Chondrocyte (in vitro differentiated cells): ENCODE data around the gene SEZ6. TPM values are rescaled to one million over a fixed set of nuclear protein-coding genes. Genes with fewer than 3 reads are reported as not detected.
"Not testable (repeated sequence)": the region's sequence is repeated elsewhere in the genome, so short reads cannot be mapped to it uniquely, and the experiment has no call there.

ENCODE experiments used
- DNase-seq: peaks from one replicate; pipeline ENCODE4 v3.0.0; 2021; ENCODE audit warnings: mixed read lengths, low spot score
- H3K27ac Mint-ChIP-seq: one replicate; pipeline ENCODE4 v1.8.0; 2021; ENCODE audit warnings: mild to moderate bottlenecking, moderate library complexity, mixed read lengths; ENCODE audit not compliant: unreplicated experiment
- H3K27me3 Mint-ChIP-seq: 2 replicates; pipeline ENCODE4 v1.8.0; 2021; ENCODE audit warnings: low read depth, mixed read lengths
- H3K36me3 Mint-ChIP-seq: 2 replicates; pipeline ENCODE4 v1.8.0; 2021; ENCODE audit warnings: low read depth, mixed read lengths
- H3K4me1 Mint-ChIP-seq: 2 replicates; pipeline ENCODE4 v1.8.0; 2021; ENCODE audit warnings: low read depth, mild to moderate bottlenecking, mixed read lengths
- H3K4me3 Mint-ChIP-seq: one replicate; pipeline ENCODE4 v1.8.0; 2021; ENCODE audit warnings: mild to moderate bottlenecking, moderate library complexity, mixed read lengths; ENCODE audit not compliant: unreplicated experiment
- H3K9me3 Mint-ChIP-seq: 2 replicates; pipeline ENCODE4 v1.8.0; 2021; ENCODE audit warnings: low read depth, mixed read lengths
- CTCF ChIP-seq: fragments of 200-600 bp; sonication (generic); IDR thresholded peaks from 2 replicates; pipeline ENCODE4 v1.5.0; 2021; ENCODE audit warnings: antibody characterized with exemption, mild to moderate bottlenecking, moderate library complexity
- total RNA-seq: library from RNA; stranded (reverse); gene quantifications from 3 replicates; pipeline ENCODE4 v1.2.1, GENCODE V29; 2021

The SEZ6 gene
- total RNA-seq, 1 donor from 2014 or later, result 0.35 TPM

- no peak for DNase-seq
- no peak overlapping the region for H3K27ac Mint-ChIP-seq
- no peak for TF ChIP-seq CTCF
- no peak overlapping the region for H3K4me3 Mint-ChIP-seq
- H3K36me3 Mint-ChIP-seq, result peaks cover 6% of the 10 kb centered on the region
- no peaks in the 10 kb centered on the region for H3K9me3 Mint-ChIP-seq
- no peaks in the 10 kb centered on the region for H3K27me3 Mint-ChIP-seq
- H3K4me1 Mint-ChIP-seq, result peaks cover 45% of the 10 kb centered on the region
Measured at GRCh38 chr17:28940675-28941074, 65.2 kb downstream of the SEZ6 start.

DNA sequence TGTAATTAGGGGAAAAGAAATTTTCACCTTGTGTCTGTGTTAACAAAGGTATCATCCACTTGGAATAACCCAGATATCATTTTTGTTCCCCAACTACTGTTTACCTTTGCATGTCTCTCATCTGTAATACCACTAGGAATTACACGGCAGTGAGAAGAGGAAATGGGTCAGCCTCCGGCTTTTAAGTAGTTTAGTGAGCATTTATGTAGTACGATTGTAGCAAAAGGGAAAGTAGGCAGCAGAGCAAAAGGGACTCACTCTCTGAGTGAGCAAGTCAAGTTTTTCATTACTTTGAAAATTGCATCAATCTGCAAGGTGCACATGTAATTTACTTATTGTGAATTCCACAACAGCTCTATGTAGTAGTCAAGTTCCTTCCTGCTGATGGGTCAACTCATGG lies 65.7 kb downstream of the SEZ6 start:
- H3K36me3 Mint-ChIP-seq, result peaks cover 6% of the 10 kb centered on the region
- TF ChIP-seq CTCF, result no peak
- H3K4me3 Mint-ChIP-seq, result no peak overlapping the region
- no peaks in the 10 kb centered on the region for H3K9me3 Mint-ChIP-seq
- no peak overlapping the region for H3K27ac Mint-ChIP-seq
- peaks cover 40% of the 10 kb centered on the region for H3K4me1 Mint-ChIP-seq
- DNase-seq, result no peak
- H3K27me3 Mint-ChIP-seq, result no peaks in the 10 kb centered on the region

DNA sequence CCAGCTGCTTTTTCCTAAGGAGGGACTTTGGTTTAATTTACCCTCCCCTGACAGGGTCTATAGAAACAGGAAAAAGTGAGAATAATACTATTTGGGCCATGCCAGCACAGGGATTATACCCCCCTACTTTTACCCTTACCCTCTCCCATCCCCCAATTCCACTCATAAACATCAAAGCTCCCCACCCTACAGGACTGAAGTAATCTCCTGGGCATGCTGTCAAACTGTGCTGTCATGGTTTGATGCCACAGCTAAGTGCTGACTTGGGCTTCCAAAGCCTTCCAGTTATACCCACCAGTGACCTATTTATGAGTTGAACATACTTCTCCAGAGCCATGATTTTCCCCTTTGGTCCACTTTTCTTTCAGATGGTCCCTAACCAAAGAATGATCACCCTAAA lies 67.3 kb downstream of the SEZ6 start:
- TF ChIP-seq CTCF, result no peak
- H3K4me3 Mint-ChIP-seq, result no peak overlapping the region
- peak overlapping the region; percentile 18 for H3K27ac Mint-ChIP-seq
- H3K27me3 Mint-ChIP-seq, result no peaks in the 10 kb centered on the region
- peaks cover 6% of the 10 kb centered on the region for H3K36me3 Mint-ChIP-seq
- no peak for DNase-seq
- H3K9me3 Mint-ChIP-seq, result no peaks in the 10 kb centered on the region
- H3K4me1 Mint-ChIP-seq, result peaks cover 35% of the 10 kb centered on the region

GRCh38 chr17:28937044-28937729 lies 68.6 kb downstream of the SEZ6 start:
- no peak for TF ChIP-seq CTCF
- Mint-ChIP-seq H3K9me3 (no peaks in the 10 kb centered on the region), H3K27ac (no peak overlapping the region), H3K36me3 (peaks cover 6% of the 10 kb centered on the region), H3K4me1 (peaks cover 35% of the 10 kb centered on the region), H3K27me3 (no peaks in the 10 kb centered on the region), H3K4me3 (no peak overlapping the region)
- DNase-seq, result no peak

DNA sequence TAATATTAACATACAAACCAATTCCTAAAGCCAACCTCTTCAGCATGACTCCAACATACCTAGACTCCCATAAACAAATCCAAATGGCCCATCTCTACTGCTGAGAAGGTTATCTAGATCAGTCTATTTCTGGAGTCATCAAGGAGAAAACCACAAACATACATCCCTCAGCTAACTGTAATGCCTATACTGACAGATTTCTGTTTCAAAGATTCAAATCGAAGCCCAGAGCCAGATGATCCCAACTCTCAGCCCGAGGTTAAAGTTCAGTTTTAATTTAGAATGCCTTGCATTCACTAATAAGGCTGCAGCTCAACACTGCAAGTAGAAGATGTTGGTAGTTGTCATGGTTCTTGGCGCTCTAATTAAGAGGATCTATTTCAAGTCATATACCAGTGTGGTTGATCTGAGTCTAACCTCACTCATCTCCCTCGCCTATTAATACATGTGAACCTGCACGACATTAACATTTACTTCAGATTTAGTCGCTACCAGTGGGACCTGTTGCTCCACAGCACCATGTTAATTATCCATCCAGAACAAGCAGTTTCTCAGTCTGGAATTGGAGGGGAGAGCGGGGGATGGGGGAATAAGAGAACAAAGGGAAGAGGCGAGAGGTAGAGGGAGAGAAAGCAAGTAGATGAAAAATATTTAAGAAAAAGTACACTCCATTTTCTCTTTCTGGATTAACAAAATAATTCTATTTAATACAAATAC lies 69.9 kb downstream of the SEZ6 start:
- Mint-ChIP-seq H3K36me3 (peaks cover 3% of the 10 kb centered on the region), H3K27ac (no peak overlapping the region), H3K27me3 (no peaks in the 10 kb centered on the region), H3K4me1 (peaks cover 35% of the 10 kb centered on the region), H3K9me3 (no peaks in the 10 kb centered on the region), H3K4me3 (no peak overlapping the region)
- DNase-seq, result no peak
- no peak for TF ChIP-seq CTCF

GRCh38 chr17:28934508-28934907 lies 71.3 kb downstream of the SEZ6 start:
- H3K27ac Mint-ChIP-seq, H3K36me3 Mint-ChIP-seq, H3K27me3 Mint-ChIP-seq, H3K4me3 Mint-ChIP-seq, DNase-seq, H3K9me3 Mint-ChIP-seq: not testable (repeated sequence)
- H3K4me1 Mint-ChIP-seq, result peaks cover 21% of the 10 kb centered on the region
